HepG2 (cell line): ENCODE measurements around the gene NPTXR. TPM values are rescaled to one million over a fixed set of nuclear protein-coding genes. Genes with fewer than 3 reads are reported as not detected.

ENCODE experiments used
- ATAC-seq: fragments of 200-7000 bp; cut with Tn5 transposase; 3 replicates; pipeline ENCODE4 v1.9.1; 2020; ENCODE audit warnings: mild to moderate bottlenecking, moderate library complexity
- BruUV-seq: library from RNA; stranded (reverse); fragments of 400-500 nt; replicated peaks from 2 replicates; lab custom pipeline; 2021; lab: Mats Ljungman, UMichigan
- CTCF ChIA-PET: fragments of 300-600 bp; formaldehyde crosslinking; extraction: SDS; loops from one replicate; lab custom pipeline; 2021; ENCODE audit warnings: low total read pairs, inconsistent platforms, low intra/inter-chr PET ratio; lab: Yijun Ruan, JAX
- POLR2A ChIA-PET: fragments of 350-600 bp; sonication (Branson Sonifier 250); formaldehyde crosslinking; loops from one replicate; lab custom pipeline; 2020; ENCODE audit warnings: antibody characterized with exemption, inconsistent platforms; lab: Yijun Ruan, JAX
- DNase-seq: peaks from one replicate; pipeline ENCODE4 v3.0.0-alpha.2; 2015; ENCODE audit warnings: low spot score
- FAIRE-seq: peaks from 3 replicates; lab custom pipeline; 2011; peaks lifted over from hg19 to GRCh38; lab: Jason Lieb, UNC
- H2AFZ ChIP-seq: one replicate; pipeline ENCODE4 v1.6.1; 2011; ENCODE audit warnings: low read length, inconsistent platforms
- H3K27ac ChIP-seq: fragments of 300-600 bp; 3 replicates; pipeline ENCODE4 v1.8.0; 2011; ENCODE audit warnings: mixed run types, mild to moderate bottlenecking, mixed read lengths, low read length, inconsistent platforms; ENCODE audit not compliant: insufficient read depth; ENCODE audit errors: extremely low read length
- H3K27me3 ChIP-seq, 2 experiments: fragments of 200-600 bp in 1 of 2; 2 replicates in 1 of 2; 3 replicates in 1 of 2; pipeline versions ENCODE4 v1.6.0 to v1.8.0; 2011; ENCODE audit warnings: low read length in 2 of 2, mild to moderate bottlenecking in 2 of 2, moderate library complexity in 2 of 2, inconsistent platforms in 1 of 2; ENCODE audit not compliant: insufficient read depth in 2 of 2, control insufficient read depth in 1 of 2
- H3K36me3 ChIP-seq, 2 experiments: fragments of 200-600 bp in 1 of 2; replicated peaks in 1 of 2; 2 replicates in 1 of 2; 3 replicates in 1 of 2; pipeline versions ENCODE4 v1.5.1 to v1.8.0; 2011; ENCODE audit warnings: low read length in 2 of 2, inconsistent platforms in 1 of 2; ENCODE audit not compliant: insufficient read depth in 2 of 2, control insufficient read depth in 1 of 2
- H3K4me1 ChIP-seq: 2 replicates; pipeline ENCODE4 v1.5.1; 2012; ENCODE audit warnings: low read length, inconsistent platforms; ENCODE audit not compliant: insufficient read depth
- H3K4me2 ChIP-seq: 2 replicates; pipeline ENCODE4 v1.6.0; 2011; ENCODE audit warnings: low read depth, low read length, inconsistent platforms
- H3K4me3 ChIP-seq, 3 experiments: fragments of 200-600 bp in 1 of 3; sonication (generic), shearing (Covaris generic) in 1 of 3; replicated peaks in 1 of 3; 2 replicates each; pipeline ENCODE4 v1.5.1; 2011 to 2016; ENCODE audit warnings: low read length in 3 of 3, inconsistent platforms in 2 of 3, low read depth in 2 of 3, mild to moderate bottlenecking in 2 of 3, control low read depth in 1 of 3, mixed read lengths in 1 of 3; ENCODE audit not compliant: insufficient read depth in 1 of 3
- H3K79me2 ChIP-seq: one replicate; pipeline ENCODE4 v1.6.1; 2011; ENCODE audit warnings: low read length, inconsistent platforms; ENCODE audit not compliant: insufficient read depth
- H3K9ac ChIP-seq: 2 replicates; pipeline ENCODE4 v1.6.0; 2011; ENCODE audit warnings: mild to moderate bottlenecking, low read depth, low read length, inconsistent platforms; ENCODE audit not compliant: insufficient read depth
- H3K9me3 ChIP-seq: 2 replicates; pipeline ENCODE4 v1.5.1; 2012; ENCODE audit warnings: mild to moderate bottlenecking, low read length
- H4K20me1 ChIP-seq: 2 replicates; pipeline ENCODE4 v1.6.0; 2011; ENCODE audit warnings: inconsistent platforms, mild to moderate bottlenecking, low read length, moderate library complexity; ENCODE audit not compliant: insufficient read depth
- ARNT2 ChIP-seq: sonication (generic); formaldehyde crosslinking; IDR thresholded peaks from 2 replicates; pipeline ENCODE4 v1.8.0; 2022; ENCODE audit warnings: mild to moderate bottlenecking, low read depth, missing genetic modification reagents, moderate library complexity
- CAMTA2 ChIP-seq: sonication (generic); formaldehyde crosslinking; IDR thresholded peaks from 2 replicates; pipeline ENCODE4 v1.4.0; 2020; ENCODE audit warnings: mild to moderate bottlenecking, missing genetic modification reagents, borderline replicate concordance
- FOXA1 ChIP-seq, 2 experiments: fragments of 450-650 bp in 1 of 2; sonication (generic) in 1 of 2; formaldehyde crosslinking in 1 of 2; IDR thresholded peaks; 2 replicates each; pipeline versions ENCODE4 v1.4.0 to v1.6.1; 2016 to 2020; ENCODE audit warnings: missing genetic modification reagents in 1 of 2
- HBP1 ChIP-seq: IDR thresholded peaks from 2 replicates; pipeline ENCODE4 v1.6.1; 2016; ENCODE audit warnings: low read depth, control low read depth
- MTF2 ChIP-seq: sonication (generic); formaldehyde crosslinking; IDR thresholded peaks from 2 replicates; pipeline ENCODE4 v1.5.0; 2020; ENCODE audit warnings: missing genetic modification reagents, borderline replicate concordance
- NAIF1 ChIP-seq: sonication (generic); formaldehyde crosslinking; IDR thresholded peaks from 2 replicates; pipeline ENCODE4 v1.5.0; 2020; ENCODE audit warnings: mild to moderate bottlenecking, missing genetic modification reagents, borderline replicate concordance
- NFRKB ChIP-seq: fragments of 450-650 bp; IDR thresholded peaks from 2 replicates; pipeline ENCODE4 v1.6.1; 2017
- RXRB ChIP-seq: IDR thresholded peaks from 2 replicates; pipeline ENCODE4 v1.6.1; 2016; ENCODE audit warnings: borderline replicate concordance, missing genetic modification reagents, missing compliant biosample characterization
- SP140L ChIP-seq: sonication (generic); formaldehyde crosslinking; IDR thresholded peaks from 2 replicates; pipeline ENCODE4 v1.4.0; 2020; ENCODE audit warnings: missing genetic modification reagents, borderline replicate concordance
- ZBTB21 ChIP-seq: sonication (generic); formaldehyde crosslinking; IDR thresholded peaks from 2 replicates; pipeline ENCODE4 v1.4.0; 2020; ENCODE audit warnings: missing genetic modification reagents
- ZFP36 ChIP-seq: fragments of 150-350 bp; IDR thresholded peaks from 2 replicates; pipeline ENCODE4 v1.6.1; 2018; ENCODE audit warnings: borderline replicate concordance, low read length, low read depth; ENCODE audit not compliant: partially characterized antibody
- ZFP36L1 ChIP-seq: sonication (generic); formaldehyde crosslinking; IDR thresholded peaks from 2 replicates; pipeline ENCODE4 v1.8.0; 2022; ENCODE audit warnings: mild to moderate bottlenecking, missing genetic modification reagents, moderate library complexity
- ZFP62 ChIP-seq: sonication (generic); formaldehyde crosslinking; IDR thresholded peaks from 2 replicates; pipeline ENCODE4 v1.4.0; 2020; ENCODE audit warnings: missing genetic modification reagents
- ZMYM3 ChIP-seq: sonication (generic); formaldehyde crosslinking; IDR thresholded peaks from 2 replicates; pipeline ENCODE4 v1.5.1; 2020; ENCODE audit warnings: mild to moderate bottlenecking, missing genetic modification reagents
- ZNF331 ChIP-seq: sonication (generic); formaldehyde crosslinking; IDR thresholded peaks from 2 replicates; pipeline ENCODE4 v1.4.0; 2020; ENCODE audit warnings: missing genetic modification reagents
- ZNF354B ChIP-seq: sonication (generic); formaldehyde crosslinking; IDR thresholded peaks from 2 replicates; pipeline ENCODE4 v1.8.0; 2022; ENCODE audit warnings: mild to moderate bottlenecking, missing genetic modification reagents
- ZNF552 ChIP-seq: sonication (generic); formaldehyde crosslinking; IDR thresholded peaks from 2 replicates; pipeline ENCODE4 v1.9.0; 2022; ENCODE audit warnings: missing genetic modification reagents, mild to moderate bottlenecking, borderline replicate concordance
- ZNF589 ChIP-seq: sonication (generic); formaldehyde crosslinking; conservative IDR thresholded peaks from 2 replicates; pipeline ENCODE4 v1.8.0; 2022; ENCODE audit warnings: mild to moderate bottlenecking, moderate library complexity, missing genetic modification reagents
- ZNF891 ChIP-seq: sonication (generic); formaldehyde crosslinking; IDR thresholded peaks from 2 replicates; pipeline ENCODE4 v1.5.0; 2020; ENCODE audit warnings: mild to moderate bottlenecking, missing genetic modification reagents
- WGBS: methylation state at CpG from one replicate; pipeline ENCODE4 v1.1.6; 2017; ENCODE audit warnings: low lambda C conversion rate; 5-methylcytosine and 5-hydroxymethylcytosine counted together
- in situ Hi-C: cut with HindIII; loops from 2 replicates; pipeline ENCODE4 v1.10.0; 2017; ENCODE audit warnings: low pct_unique_long_range_greater_than_20kb; ENCODE audit not compliant: extremely low pct_ligation_motif_present
- intact Hi-C: fragments of 100-400 bp; cut with micrococcal nuclease; formaldehyde crosslinking; loops from one replicate; pipeline ENCODE4 v1.10.0; 2022; ENCODE audit not compliant: unreplicated experiment
- polyA plus RNA-seq, 8 experiments: library from polyadenylated mRNA; depleted of rRNA in 3 of 8; stranded (reverse) in 7 of 8; unstranded in 1 of 8; fragments of >200 nt; fragmentation: Illumina TruSeq in 4 of 8; extraction: Trizol in 4 of 8; gene quantifications; 2 replicates each; pipeline versions ENCODE4 v1.2.1 to v1.2.3, GENCODE V29; 2011 to 2016; ENCODE audit warnings: low read depth in 4 of 8, missing spikeins in 1 of 8, mixed read lengths in 1 of 8; ENCODE audit not compliant: insufficient read depth in 1 of 8
- total RNA-seq, 5 experiments: library from RNA; depleted of rRNA; stranded (reverse); fragments of >200 nt; fragmentation: Illumina TruSeq; extraction: Trizol; gene quantifications; 2 replicates each; pipeline ENCODE4 v1.2.3, GENCODE V29; 2016; ENCODE audit warnings: low read depth in 1 of 5
- TF ChIP-seq, protein P1 (sequence below): IDR thresholded peaks from 2 replicates; pipeline ENCODE4 v1.6.1; 2012; ENCODE audit warnings: low read depth, low read length, improper control_type of control experiment

Gene NPTXR
- total and polyA plus RNA-seq, 2 of the 13 experiments (the other 11 are each of a cell fraction or from before 2014, with no cell fraction given): 2.6 to 4.8 TPM

DNA sequence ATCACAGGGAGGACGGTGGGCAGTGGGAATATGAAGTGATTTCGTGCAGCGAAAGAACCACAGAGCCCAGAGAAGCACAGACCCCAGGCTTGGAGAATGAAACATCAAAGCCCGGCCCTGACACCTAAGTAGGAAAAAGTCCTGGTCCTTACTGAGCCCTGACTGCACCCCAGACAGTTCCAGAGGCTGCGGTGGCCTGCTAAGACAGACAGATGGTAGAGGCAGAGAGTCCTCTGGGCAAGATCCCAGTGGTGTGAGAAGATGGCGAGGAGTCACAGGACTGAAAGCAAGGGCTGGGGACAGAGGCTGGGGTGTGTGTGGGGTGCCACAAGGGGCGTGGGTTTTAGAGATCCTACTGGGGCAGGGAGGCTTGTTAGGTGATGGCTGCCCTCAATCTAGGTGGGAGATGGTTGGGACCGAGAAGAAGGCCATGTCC, 24.5 kb upstream of the NPTXR start (continued):
- no peak for TF ChIP-seq FOXA1 (IDR thresholded peaks at IDR 0.05)
- no peak for TF ChIP-seq FOXA1 (CRISPR knock-in tag; IDR thresholded peaks at IDR 0.05)
- TF ChIP-seq, protein P1, sequence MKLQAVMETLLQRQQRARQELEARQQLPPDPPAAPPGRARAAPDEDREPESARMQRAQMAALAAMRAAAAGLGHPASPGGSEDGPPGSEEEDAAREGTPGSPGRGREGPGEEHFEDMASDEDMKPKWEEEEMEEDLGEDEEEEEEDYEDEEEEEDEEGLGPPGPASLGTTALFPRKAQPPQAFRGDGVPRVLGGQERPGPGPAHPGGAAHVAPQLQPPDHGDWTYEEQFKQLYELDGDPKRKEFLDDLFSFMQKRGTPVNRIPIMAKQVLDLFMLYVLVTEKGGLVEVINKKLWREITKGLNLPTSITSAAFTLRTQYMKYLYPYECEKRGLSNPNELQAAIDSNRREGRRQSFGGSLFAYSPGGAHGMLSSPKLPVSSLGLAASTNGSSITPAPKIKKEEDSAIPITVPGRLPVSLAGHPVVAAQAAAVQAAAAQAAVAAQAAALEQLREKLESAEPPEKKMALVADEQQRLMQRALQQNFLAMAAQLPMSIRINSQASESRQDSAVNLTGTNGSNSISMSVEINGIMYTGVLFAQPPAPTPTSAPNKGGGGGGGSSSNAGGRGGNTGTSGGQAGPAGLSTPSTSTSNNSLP: no peak

DNA sequence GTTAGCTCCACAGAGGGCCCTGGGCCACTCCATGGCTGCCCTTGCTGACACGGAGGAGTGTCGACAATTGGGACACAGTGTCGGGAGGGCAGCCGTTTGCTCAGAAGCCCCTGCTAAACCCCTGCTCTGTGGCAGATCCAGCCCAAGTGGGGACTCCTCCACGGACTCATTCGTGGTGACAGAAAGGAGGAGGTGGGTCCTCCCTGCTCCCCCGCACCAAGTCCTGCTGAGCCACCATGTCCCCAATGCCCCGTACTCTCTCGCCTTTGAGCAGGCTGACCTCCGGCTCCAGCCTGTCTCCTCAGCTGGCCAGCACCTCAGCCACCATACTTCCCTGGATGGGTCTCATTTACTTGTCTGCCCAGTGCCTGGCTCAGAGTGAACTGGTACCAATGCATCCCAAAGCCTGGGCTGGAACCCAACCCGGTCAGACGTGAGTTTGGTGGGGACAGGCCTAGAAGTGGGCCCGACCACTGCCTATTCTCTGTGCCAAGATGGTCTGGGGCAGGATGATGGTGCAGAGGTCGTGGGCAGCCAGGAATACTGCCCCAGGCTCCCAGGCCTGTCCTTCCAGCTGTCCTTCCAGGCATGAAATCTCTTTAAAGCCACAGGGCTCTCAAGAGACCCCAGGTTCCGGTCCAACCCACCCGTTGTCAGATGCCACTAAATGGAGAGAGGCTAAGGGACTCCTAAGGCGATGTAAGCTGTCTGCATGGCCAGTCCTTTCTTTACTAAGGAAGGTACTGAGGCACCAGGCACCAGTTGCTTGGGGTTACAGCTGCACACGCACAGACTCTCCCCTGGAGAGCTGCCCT, 23.9 kb upstream of the NPTXR start:
- Histone ChIP-seq H3K4me1 (peaks cover 26% of the 10 kb centered on the region), H3K27ac (no peak overlapping the region), H3K36me3 (no peaks in the 10 kb centered on the region; a peak in 1 of 5 replicates), H4K20me1 (peaks cover 3% of the 10 kb centered on the region; the same call in 1 of the 2 replicates), H3K4me3 (no peak overlapping the region), H2AFZ (no peak overlapping the region), H3K9ac (no peak overlapping the region), H3K79me2 (no peaks in the 10 kb centered on the region), H3K9me3 (no peaks in the 10 kb centered on the region), H3K27me3 (peaks cover 0 to 3% of the 10 kb centered on the region in 2 experiments; a peak in 2 of 5 replicates), H3K4me2 (no peak overlapping the region)
- POLR2A ChIA-PET: no interaction called here
- CTCF ChIA-PET: no interaction called here
- FAIRE-seq (no peak), DNase-seq (no peak), ATAC-seq (no peak)
- WGBS: 98% methylated on average over 12 of the region's 18 CpGs
- BruUV-seq: no TSS peak
- in situ Hi-C loops (no loop called here), intact Hi-C loops (no loop called here)
- TF ChIP-seq ZBTB21 (CRISPR knock-in tag): no peak
- no peak for TF ChIP-seq SP140L (CRISPR knock-in tag)
- TF ChIP-seq ZNF589 (CRISPR knock-in tag): no peak
- no peak for TF ChIP-seq RXRB
- no peak for TF ChIP-seq ZNF331 (CRISPR knock-in tag)
- TF ChIP-seq CAMTA2 (CRISPR knock-in tag): no peak
- TF ChIP-seq MTF2 (CRISPR knock-in tag): no peak
- TF ChIP-seq ZFP62 (CRISPR knock-in tag): no peak
- TF ChIP-seq ZNF891 (CRISPR knock-in tag): no peak
- no peak for TF ChIP-seq ZFP36L1 (CRISPR knock-in tag)
- TF ChIP-seq NAIF1 (CRISPR knock-in tag): no peak
- no peak for TF ChIP-seq ZMYM3 (CRISPR knock-in tag)
- no peak for TF ChIP-seq ARNT2 (CRISPR knock-in tag)
- no peak for TF ChIP-seq ZNF354B (CRISPR knock-in tag)
- no peak for TF ChIP-seq NFRKB
- TF ChIP-seq ZFP36: no peak
- no peak for TF ChIP-seq ZNF552 (CRISPR knock-in tag)
- TF ChIP-seq HBP1: no peak
